ENCODE results near the gene YJU2. TPM values are rescaled to one million over a fixed set of nuclear protein-coding genes. Genes with fewer than 3 reads are reported as not detected.
A peak's percentile ranks its signal among the peaks of the same experiment; 100 is the strongest.

Gene YJU2
- polyA plus RNA-seq, 2 of the 4 experiments (the other 2 are of a cell fraction): 12.3 to 14.9 TPM

GRCh38 chr19:4278419-4279266 is 31.8 kb downstream of the YJU2 start, which contains the start of gene SHD:
Gene SHD, plus strand, starts transcription at chr19:4279266. Its CDS starts 798 bp downstream, at chr19:4280064.
- DNase-seq (ENCODE audit: low read depth in 1 of 2, low spot score in 1 of 2) (no peak), FAIRE-seq (no peak), ATAC-seq (peak; percentile 36 to 48; a peak in 2 of 6 replicates)
- 23% methylated on average over 12 of the region's 44 CpGs for WGBS (ENCODE audit: missing lambda C conversion rate)
- Histone ChIP-seq H3K27ac (peak within 1 kb of the TSS in 1 of 2 experiments; percentile 67; a peak in 3 of 6 replicates), H3K9me3 (no peaks in the 10 kb centered on the region), H3K4me1 (peaks cover 2% of the 10 kb centered on the region; the same call in 1 of the 3 replicates), H3K4me3 (peak within 1 kb of the TSS; percentile 47), H3K4me2 (peak within 1 kb of the TSS; percentile 95)
- TF ChIP-seq, protein P1, sequence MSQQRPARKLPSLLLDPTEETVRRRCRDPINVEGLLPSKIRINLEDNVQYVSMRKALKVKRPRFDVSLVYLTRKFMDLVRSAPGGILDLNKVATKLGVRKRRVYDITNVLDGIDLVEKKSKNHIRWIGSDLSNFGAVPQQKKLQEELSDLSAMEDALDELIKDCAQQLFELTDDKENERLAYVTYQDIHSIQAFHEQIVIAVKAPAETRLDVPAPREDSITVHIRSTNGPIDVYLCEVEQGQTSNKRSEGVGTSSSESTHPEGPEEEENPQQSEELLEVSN (IDR thresholded peaks at IDR 0.05; ENCODE audit: borderline replicate concordance, low read depth): no peak
- no peak for TF ChIP-seq RARB (CRISPR knock-in tag; IDR thresholded peaks at IDR 0.05)
- ChIA-PET CTCF (interaction anchor here (0.6 to 5.0 kb wide), 4 partner anchors 12 to 106 kb away, joined by 4 to 35 read pairs (median 6); no protein-coding TSS in a partner anchor), POLR2A (no interaction called here)

GRCh38 chr19:4279267-4279529 is 32.3 kb downstream of the YJU2 start:
- Histone ChIP-seq H3K27ac (peak overlapping the region in 1 of 2 experiments; percentile 67; a peak in 3 of 6 replicates), H3K4me1 (peaks cover 2% of the 10 kb centered on the region; the same call in 1 of the 3 replicates), H3K4me2 (peak overlapping the region; percentile 95), H3K9me3 (no peaks in the 10 kb centered on the region), H3K4me3 (peak overlapping the region; percentile 47)
- TF ChIP-seq RARB (CRISPR knock-in tag; IDR thresholded peaks at IDR 0.05): no peak
- no peak for TF ChIP-seq HMGXB4 (CRISPR knock-in tag; IDR thresholded peaks at IDR 0.05; ENCODE audit: borderline replicate concordance)
- no peak for TF ChIP-seq HDAC2 (IDR thresholded peaks at IDR 0.05)
- no peak for TF ChIP-seq MAZ (IDR thresholded peaks at IDR 0.05; ENCODE audit: borderline replicate concordance, low read depth, low read length)
- no peak for FAIRE-seq
- no CpG with 5 or more reads among the region's 30 CpGs for WGBS (ENCODE audit: missing lambda C conversion rate)
- ATAC-seq: 0 out of 6 replicates have a peak, but pooled peaks of 1 of the 2 experiments have one; percentile 12
- POLR2A ChIA-PET: no interaction called here
- CTCF ChIA-PET: interaction anchor here (1.3 to 1.5 kb wide), 2 partner anchors 12 to 73 kb away, joined by 4 to 5 read pairs; no protein-coding TSS in a partner anchor
- no peak for DNase-seq (ENCODE audit: low read depth in 1 of 2, low spot score in 1 of 2)

- 42% methylated on average over 17 of the region's 71 CpGs for WGBS (ENCODE audit: missing lambda C conversion rate)
- CTCF ChIA-PET: interaction anchor here (0.6 to 1.5 kb wide), 4 partner anchors 13 to 153 kb away, joined by 3 to 5 read pairs (median 4); no protein-coding TSS in a partner anchor
- DNase-seq (ENCODE audit: low read depth in 1 of 2, low spot score in 1 of 2): no peak
- POLR2A ChIA-PET: no interaction called here
- no peak for FAIRE-seq
- peak in 1 of 2 experiments; percentile 50; a peak in 3 of 6 replicates for ATAC-seq
- H3K4me2 ChIP-seq: peak overlapping the region; percentile 95
- peaks cover 2% of the 10 kb centered on the region; the same call in 1 of the 3 replicates for H3K4me1 ChIP-seq
- peak overlapping the region in 1 of 2 experiments; percentile 67; a peak in 3 of 6 replicates for H3K27ac ChIP-seq
- no peaks in the 10 kb centered on the region for H3K9me3 ChIP-seq
- 0 out of 2 replicates have a peak, but pooled peaks have one; percentile 32 for TF ChIP-seq HDAC2 (IDR thresholded peaks at IDR 0.05)
- no peak for TF ChIP-seq HEYL (CRISPR knock-in tag; IDR thresholded peaks at IDR 0.05)
- peak overlapping the region; percentile 47 for H3K4me3 ChIP-seq
These were observed 32.9 kb downstream of the YJU2 start for GRCh38 chr19:4279530-4280422.

DNA sequence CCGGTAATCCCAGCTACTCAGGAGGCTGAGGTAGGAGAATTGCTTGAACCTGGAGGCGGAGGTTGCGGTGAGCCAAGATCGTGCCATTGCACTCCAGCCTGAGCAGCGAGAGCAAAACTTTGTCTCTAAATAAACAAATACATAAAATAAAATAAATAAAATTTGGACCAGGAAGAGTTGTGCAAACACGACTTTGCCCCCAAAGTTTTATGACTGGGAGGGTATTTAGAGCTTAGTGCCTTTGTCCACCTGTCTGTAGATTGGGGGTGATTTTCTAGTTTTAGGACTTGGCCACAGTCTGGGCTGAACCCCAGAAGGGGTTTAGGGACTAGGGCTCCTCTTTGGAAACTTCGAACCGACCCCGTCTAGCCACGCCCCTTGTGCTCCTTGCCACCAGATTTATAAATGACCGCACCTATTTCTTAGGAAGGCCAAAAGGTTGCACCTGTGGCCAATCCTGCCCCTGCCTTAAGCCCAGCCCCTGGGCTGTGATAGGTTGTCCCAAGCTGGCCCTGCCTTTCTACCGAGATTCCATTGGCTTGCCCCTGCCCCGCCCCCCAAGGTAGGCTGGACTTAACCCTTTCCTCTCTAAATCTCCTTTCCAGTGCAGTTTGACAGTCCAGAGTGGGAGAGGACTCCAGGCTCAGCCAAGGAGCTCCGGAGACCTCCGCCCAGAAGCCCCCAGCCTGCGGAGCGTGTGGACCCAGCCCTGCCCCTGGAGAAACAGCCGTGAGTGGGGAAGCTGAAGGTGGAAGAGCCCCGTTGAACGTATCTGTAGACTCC is 37.5 kb downstream of the YJU2 start:
- 13% methylated on average over 17 of the region's 20 CpGs for WGBS (ENCODE audit: missing lambda C conversion rate)
- H3K4me3 ChIP-seq: peak overlapping the region; percentile 17; the same call in 1 of the 3 replicates
- H3K4me1 ChIP-seq: peaks cover 2% of the 10 kb centered on the region; the same call in 1 of the 3 replicates
- ChIA-PET CTCF (interaction anchor here (0.6 to 1.4 kb wide), 4 partner anchors 17 to 280 kb away, joined by 3 to 4 read pairs (median 3); no protein-coding TSS in a partner anchor), POLR2A (no interaction called here)
- H3K9me3 ChIP-seq: no peaks in the 10 kb centered on the region
- H3K4me2 ChIP-seq: peak overlapping the region; percentile 72
- FAIRE-seq: no peak
- no peak overlapping the region for H3K27ac ChIP-seq
- peak; percentile 94 to 96 for ATAC-seq
- peak; percentile 84 to 93 for DNase-seq (ENCODE audit: low read depth in 1 of 2, low spot score in 1 of 2)
- TF ChIP-seq ZFP36 (IDR thresholded peaks at IDR 0.05; ENCODE audit: borderline replicate concordance, partially characterized antibody) (no peak), EHMT2 (IDR thresholded peaks at IDR 0.05; ENCODE audit: low read depth) (no peak), POLR2AphosphoS2 (conservative IDR thresholded peaks at IDR 0.05; ENCODE audit: low read length) (no peak), TP53 (CRISPR knock-in tag; IDR thresholded peaks at IDR 0.05) (no peak), FOSL2 (IDR thresholded peaks at IDR 0.05) (no peak), FOSL2 (CRISPR knock-in tag; IDR thresholded peaks at IDR 0.05) (no peak), RNF2 (IDR thresholded peaks at IDR 0.05; ENCODE audit: borderline replicate concordance, low read depth) (no peak), RARB (CRISPR knock-in tag; IDR thresholded peaks at IDR 0.05) (no peak), KDM1A (IDR thresholded peaks at IDR 0.05; ENCODE audit: low read depth) (no peak), ZC3H11A (IDR thresholded peaks at IDR 0.05) (no peak)
- TF ChIP-seq, protein P2, sequence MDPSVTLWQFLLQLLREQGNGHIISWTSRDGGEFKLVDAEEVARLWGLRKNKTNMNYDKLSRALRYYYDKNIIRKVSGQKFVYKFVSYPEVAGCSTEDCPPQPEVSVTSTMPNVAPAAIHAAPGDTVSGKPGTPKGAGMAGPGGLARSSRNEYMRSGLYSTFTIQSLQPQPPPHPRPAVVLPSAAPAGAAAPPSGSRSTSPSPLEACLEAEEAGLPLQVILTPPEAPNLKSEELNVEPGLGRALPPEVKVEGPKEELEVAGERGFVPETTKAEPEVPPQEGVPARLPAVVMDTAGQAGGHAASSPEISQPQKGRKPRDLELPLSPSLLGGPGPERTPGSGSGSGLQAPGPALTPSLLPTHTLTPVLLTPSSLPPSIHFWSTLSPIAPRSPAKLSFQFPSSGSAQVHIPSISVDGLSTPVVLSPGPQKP (IDR thresholded peaks at IDR 0.05; ENCODE audit: low read depth, low read length): no peak
- TF ChIP-seq, protein P1 (IDR thresholded peaks at IDR 0.05; ENCODE audit: borderline replicate concordance, low read depth): no peak
